GM13977 (cell line): ENCODE data around the gene RAD51D.

Source experiments
- DNase-seq: peaks from one replicate; pipeline ENCODE4 v3.0.0; 2012; ENCODE audit warnings: low spot score
- in situ Hi-C: fragments of 300-500 bp; cut with MboI; formaldehyde crosslinking; loops from one replicate; pipeline ENCODE4 v1.12.0; 2022; ENCODE audit warnings: low sequenced_read_pairs, low pct_unique_long_range_greater_than_20kb, mixed read lengths, inconsistent platforms; ENCODE audit not compliant: unreplicated experiment
- TF ChIP-seq, protein P1 (sequence below): IDR thresholded peaks from 2 replicates; pipeline ENCODE4 v1.5.1; 2012; ENCODE audit warnings: mild to moderate bottlenecking, control low read depth; ENCODE audit not compliant: insufficient read depth; ENCODE audit errors: extremely low read depth, missing control alignments

Gene RAD51D

GRCh38 chr17:35062308-35062707, 57.4 kb downstream of the RAD51D start:
- in situ Hi-C loops, result no loop called here
- no peak for DNase-seq
- TF ChIP-seq, protein P1, sequence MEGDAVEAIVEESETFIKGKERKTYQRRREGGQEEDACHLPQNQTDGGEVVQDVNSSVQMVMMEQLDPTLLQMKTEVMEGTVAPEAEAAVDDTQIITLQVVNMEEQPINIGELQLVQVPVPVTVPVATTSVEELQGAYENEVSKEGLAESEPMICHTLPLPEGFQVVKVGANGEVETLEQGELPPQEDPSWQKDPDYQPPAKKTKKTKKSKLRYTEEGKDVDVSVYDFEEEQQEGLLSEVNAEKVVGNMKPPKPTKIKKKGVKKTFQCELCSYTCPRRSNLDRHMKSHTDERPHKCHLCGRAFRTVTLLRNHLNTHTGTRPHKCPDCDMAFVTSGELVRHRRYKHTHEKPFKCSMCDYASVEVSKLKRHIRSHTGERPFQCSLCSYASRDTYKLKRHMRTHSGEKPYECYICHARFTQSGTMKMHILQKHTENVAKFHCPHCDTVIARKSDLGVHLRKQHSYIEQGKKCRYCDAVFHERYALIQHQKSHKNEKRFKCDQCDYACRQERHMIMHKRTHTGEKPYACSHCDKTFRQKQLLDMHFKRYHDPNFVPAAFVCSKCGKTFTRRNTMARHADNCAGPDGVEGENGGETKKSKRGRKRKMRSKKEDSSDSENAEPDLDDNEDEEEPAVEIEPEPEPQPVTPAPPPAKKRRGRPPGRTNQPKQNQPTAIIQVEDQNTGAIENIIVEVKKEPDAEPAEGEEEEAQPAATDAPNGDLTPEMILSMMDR, result no peak

- TF ChIP-seq, protein P1, result no peak
- in situ Hi-C loops, result no loop called here
- no peak for DNase-seq
Observed at GRCh38 chr17:35057332-35057915, 62.2 kb downstream of the RAD51D start.

GRCh38 chr17:35056013-35056412, 63.6 kb downstream of the RAD51D start:
- TF ChIP-seq, protein P1, result no peak
- DNase-seq, result no peak
- in situ Hi-C loops, result no loop called here

GRCh38 chr17:35053204-35053603, 66.5 kb downstream of the RAD51D start:
- DNase-seq, result no peak
- TF ChIP-seq, protein P1, result no peak
- in situ Hi-C loops, result no loop called here

DNA sequence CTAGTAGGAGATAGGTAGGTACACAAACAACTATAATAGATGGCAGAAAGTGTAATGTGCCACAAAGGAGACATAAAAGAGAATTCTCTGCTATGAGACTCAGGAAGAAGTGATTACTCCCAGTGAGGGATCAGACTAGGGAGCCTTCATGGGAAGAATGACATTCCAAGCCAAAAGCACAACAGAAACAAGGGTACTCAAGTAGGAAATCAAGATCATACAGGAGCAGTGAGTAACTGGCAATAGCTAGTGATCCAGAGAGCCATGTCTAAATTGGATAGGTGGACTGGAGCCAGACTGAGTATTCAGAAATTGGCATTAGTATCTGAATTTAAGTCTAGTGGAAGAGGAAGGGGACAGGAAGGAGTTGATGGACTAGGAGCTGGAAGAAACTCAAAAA, 66.9 kb downstream of the RAD51D start:
- in situ Hi-C loops, result no loop called here
- no peak for DNase-seq
- TF ChIP-seq, protein P1, result no peak

- in situ Hi-C loops, result no loop called here
- TF ChIP-seq, protein P1, result no peak
- DNase-seq, result no peak
Observed at GRCh38 chr17:35052241-35052610, 67.4 kb downstream of the RAD51D start.

GRCh38 chr17:35051579-35052240, 68.0 kb downstream of the RAD51D start:
- TF ChIP-seq, protein P1, result no peak
- in situ Hi-C loops, result no loop called here
- no peak for DNase-seq
